H9 (cell line): ENCODE measurements around the gene HNRNPF. TPM values are rescaled to one million over a fixed set of nuclear protein-coding genes. Genes with fewer than 3 reads are reported as not detected.
A peak's percentile ranks its signal among the peaks of the same experiment; 100 is the strongest.

Experiments
- DNase-seq: peaks from one replicate; pipeline ENCODE4 v3.0.0-alpha.2; 2017
- H2AFZ ChIP-seq: one replicate; pipeline ENCODE4 v1.6.1; 2013; ENCODE audit warnings: mild to moderate bottlenecking, low read length, control low read depth, moderate library complexity
- H2AK5ac ChIP-seq: 2 replicates; pipeline ENCODE4 v1.6.1; 2013; ENCODE audit warnings: low read length, control low read depth, mixed read lengths; ENCODE audit not compliant: insufficient read length
- H2BK120ac ChIP-seq: one replicate; pipeline ENCODE4 v1.6.1; 2013; ENCODE audit warnings: low read depth, mild to moderate bottlenecking, low read length, control low read depth, inconsistent platforms; ENCODE audit not compliant: poor library complexity, severe bottlenecking
- H2BK12ac ChIP-seq: 2 replicates; pipeline ENCODE4 v1.6.1; 2013; ENCODE audit warnings: low read length, control low read depth, mixed read lengths, low read depth; ENCODE audit not compliant: insufficient read length
- H2BK15ac ChIP-seq: 2 replicates; pipeline ENCODE4 v1.6.1; 2013; ENCODE audit warnings: low read depth, low read length, control low read depth
- H2BK20ac ChIP-seq: one replicate; pipeline ENCODE4 v1.6.1; 2013; ENCODE audit warnings: low read depth, mild to moderate bottlenecking, low read length, control low read depth, inconsistent platforms; ENCODE audit not compliant: poor library complexity, severe bottlenecking
- H2BK5ac ChIP-seq: 2 replicates; pipeline ENCODE4 v1.6.1; 2013; ENCODE audit warnings: low read length, control low read depth, mixed read lengths; ENCODE audit not compliant: insufficient read length
- H3K14ac ChIP-seq: 2 replicates; pipeline ENCODE4 v1.6.1; 2013; ENCODE audit warnings: low read length, control low read depth; ENCODE audit not compliant: insufficient read depth
- H3K18ac ChIP-seq: 2 replicates; pipeline ENCODE4 v1.6.1; 2013; ENCODE audit warnings: low read depth, mild to moderate bottlenecking, mixed read lengths, low read length, control low read depth; ENCODE audit not compliant: insufficient read length
- H3K23ac ChIP-seq: 2 replicates; pipeline ENCODE4 v1.6.1; 2013; ENCODE audit warnings: low read length, control low read depth, mixed read lengths, low read depth; ENCODE audit not compliant: insufficient read length
- H3K23me2 ChIP-seq: 2 replicates; pipeline ENCODE4 v1.6.1; 2013; ENCODE audit warnings: low read depth, mild to moderate bottlenecking, mixed read lengths, low read length, control low read depth; ENCODE audit not compliant: insufficient read length, poor library complexity, severe bottlenecking
- H3K27ac ChIP-seq: 2 replicates; pipeline ENCODE4 v1.5.1; 2013; ENCODE audit warnings: low read length, control low read depth, mixed read lengths, low read depth; ENCODE audit not compliant: insufficient read length
- H3K27me3 ChIP-seq: 2 replicates; pipeline ENCODE4 v1.6.1; 2013; ENCODE audit warnings: low read length, control low read depth, inconsistent platforms; ENCODE audit not compliant: insufficient read depth
- H3K4ac ChIP-seq: 2 replicates; pipeline ENCODE4 v1.6.1; 2013; ENCODE audit warnings: low read depth, mild to moderate bottlenecking, control low read depth, inconsistent platforms, low read length, moderate library complexity
- H3K4me1 ChIP-seq: 2 replicates; pipeline ENCODE4 v1.6.1; 2013; ENCODE audit warnings: low read length, control low read depth, inconsistent platforms; ENCODE audit not compliant: insufficient read depth
- H3K4me2 ChIP-seq: 2 replicates; pipeline ENCODE4 v1.6.1; 2013; ENCODE audit warnings: low read length, control low read depth, mixed read lengths; ENCODE audit not compliant: insufficient read length, insufficient read depth
- H3K56ac ChIP-seq: 2 replicates; pipeline ENCODE4 v1.6.1; 2013; ENCODE audit warnings: low read depth, mild to moderate bottlenecking, mixed read lengths, low read length, control low read depth; ENCODE audit not compliant: insufficient read length
- H3K79me1 ChIP-seq: 2 replicates; pipeline ENCODE4 v1.6.1; 2013; ENCODE audit warnings: low read depth, mild to moderate bottlenecking, moderate library complexity, low read length, control low read depth, inconsistent platforms; ENCODE audit not compliant: insufficient read depth, poor library complexity, severe bottlenecking
- H3K79me2 ChIP-seq: 2 replicates; pipeline ENCODE4 v1.6.1; 2013; ENCODE audit warnings: low read length, control low read depth, inconsistent platforms; ENCODE audit not compliant: insufficient read depth
- H3K9ac ChIP-seq: 2 replicates; pipeline ENCODE4 v1.6.1; 2013; ENCODE audit warnings: low read length, control low read depth, mixed read lengths; ENCODE audit not compliant: insufficient read length; ENCODE audit errors: extremely low read depth
- H3K9me3 ChIP-seq: one replicate; pipeline ENCODE4 v1.6.1; 2013; ENCODE audit warnings: low read depth, low read length, inconsistent platforms; ENCODE audit not compliant: control insufficient read depth
- H3T11ph ChIP-seq: one replicate; pipeline ENCODE4 v1.6.1; 2013; ENCODE audit warnings: mild to moderate bottlenecking, low read length, control low read depth, inconsistent platforms
- H4K20me1 ChIP-seq: one replicate; pipeline ENCODE4 v1.6.1; 2013; ENCODE audit not compliant: control insufficient read depth, insufficient read length, insufficient read depth
- H4K5ac ChIP-seq: 2 replicates; pipeline ENCODE4 v1.6.1; 2013; ENCODE audit warnings: low read depth, mild to moderate bottlenecking, mixed read lengths, low read length, control low read depth; ENCODE audit not compliant: insufficient read length
- H4K8ac ChIP-seq: replicated peaks from 2 replicates; pipeline ENCODE4 v1.6.1; 2013; ENCODE audit warnings: low read length, control low read depth, mixed read lengths, low read depth; ENCODE audit not compliant: insufficient read length
- H4K91ac ChIP-seq: 2 replicates; pipeline ENCODE4 v1.6.1; 2013; ENCODE audit warnings: low read depth, mild to moderate bottlenecking, moderate library complexity, mixed read lengths, low read length, control low read depth; ENCODE audit not compliant: insufficient read length
- H3K27ac Mint-ChIP-seq, 3 experiments: 2 replicates in 2 of 3; 3 replicates in 1 of 3; pipeline ENCODE4 v1.8.0; 2020 to 2021; ENCODE audit warnings: mixed read lengths in 3 of 3, mild to moderate bottlenecking in 1 of 3, moderate library complexity in 1 of 3
- H3K27me3 Mint-ChIP-seq: 2 replicates; pipeline ENCODE4 v1.8.0; 2021; ENCODE audit warnings: low read depth, mild to moderate bottlenecking, moderate library complexity, mixed read lengths
- H3K36me3 Mint-ChIP-seq, 3 experiments: 2 replicates in 2 of 3; 3 replicates in 1 of 3; pipeline ENCODE4 v1.8.0; 2020 to 2021; ENCODE audit warnings: low read depth in 3 of 3, mixed read lengths in 3 of 3; ENCODE audit not compliant: insufficient read depth in 1 of 3
- H3K4me1 Mint-ChIP-seq, 2 experiments: 2 replicates each; pipeline ENCODE4 v1.8.0; 2020; ENCODE audit warnings: mixed read lengths in 2 of 2
- H3K4me3 Mint-ChIP-seq, 2 experiments: 2 replicates in 1 of 2; 3 replicates in 1 of 2; pipeline ENCODE4 v1.8.0; 2020 to 2021; ENCODE audit warnings: mild to moderate bottlenecking in 2 of 2, mixed read lengths in 2 of 2, moderate library complexity in 1 of 2
- H3K9me3 Mint-ChIP-seq, 2 experiments: 2 replicates in 1 of 2; 3 replicates in 1 of 2; pipeline ENCODE4 v1.8.0; 2020; ENCODE audit warnings: mild to moderate bottlenecking in 2 of 2, mixed read lengths in 2 of 2, moderate library complexity in 1 of 2
- WGBS: extraction: QIAGEN DNeasy Blood & Tissue Kit; methylation state at CpG from one replicate; pipeline ENCODE4 v1.1.7; 2013; ENCODE audit warnings: missing lambda C conversion rate, low lambda C conversion rate, mixed read lengths; ENCODE audit not compliant: insufficient read length; ENCODE audit errors: extremely low coverage; 5-methylcytosine and 5-hydroxymethylcytosine counted together
- total RNA-seq: library from RNA; stranded (reverse); gene quantifications from 2 replicates; pipeline ENCODE4 v1.2.1, GENCODE V29; 2021
- TF ChIP-seq, protein P1 (sequence below): fragments of 200-600 bp; sonication (generic); conservative IDR thresholded peaks from 3 replicates; pipeline ENCODE4 v1.8.0; 2021; ENCODE audit warnings: antibody characterized with exemption, mild to moderate bottlenecking

Gene HNRNPF
- total RNA-seq, 1 experiment from 2014 or later: 411 TPM

DNA sequence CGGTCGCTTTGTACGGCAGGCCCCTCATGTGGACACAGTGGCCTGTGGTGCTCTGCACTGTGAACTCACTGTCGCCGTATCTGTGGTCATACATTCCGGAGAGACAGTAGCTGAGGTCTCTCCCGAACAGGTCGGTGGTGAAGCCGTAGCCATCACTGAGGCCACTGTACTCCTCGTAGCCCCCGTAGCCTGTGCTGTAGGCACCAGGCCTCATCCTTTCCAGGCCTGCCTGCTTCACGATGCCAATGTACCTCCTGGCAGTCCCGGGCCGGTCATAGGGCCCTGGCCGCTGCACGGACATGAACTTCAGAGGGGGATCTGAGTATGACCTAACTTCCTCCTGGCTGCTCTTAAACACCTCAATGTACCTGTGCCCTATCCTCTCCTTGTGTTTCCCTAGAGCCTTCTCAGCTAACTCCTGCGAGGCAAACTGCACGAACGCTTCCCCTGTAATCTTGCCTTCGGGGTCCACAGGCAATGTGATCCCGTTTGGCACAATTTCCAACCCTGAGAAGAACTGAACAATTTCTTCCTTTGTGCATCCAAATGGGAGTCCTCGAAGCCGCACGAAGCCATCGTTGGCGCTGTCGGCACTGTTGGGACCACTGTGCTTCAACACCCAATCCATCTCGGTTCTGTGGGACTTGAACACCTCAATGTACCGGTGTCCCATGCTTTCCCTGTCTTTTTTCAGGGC lies 21.9 kb downstream of the HNRNPF start:
- Mint-ChIP-seq H3K27ac (peak overlapping the region in 2 of 3 experiments; percentile 26 to 50; a peak in 4 of 7 replicates), H3K36me3 (peaks cover 48 to 70% (median 63%) of the 10 kb centered on the region in 3 experiments), H3K4me3 (no peak overlapping the region), H3K4me1 (peaks cover 8 to 10% of the 10 kb centered on the region in 2 experiments), H3K9me3 (no peaks in the 10 kb centered on the region), H3K27me3 (peaks cover 2% of the 10 kb centered on the region; the same call in 1 of the 2 replicates)
- Histone ChIP-seq H3K14ac (no peak overlapping the region), H4K91ac (no peak overlapping the region), H3K23ac (no peak overlapping the region), H3K4ac (no peak overlapping the region), H4K20me1 (no peaks in the 10 kb centered on the region), H4K5ac (no peak overlapping the region), H3K4me2 (no peak overlapping the region), H3K9ac (no peak overlapping the region), H3K79me2 (peaks cover 4% of the 10 kb centered on the region; the same call in 1 of the 2 replicates), H3K27me3 (no peaks in the 10 kb centered on the region), H3K79me1 (no peaks in the 10 kb centered on the region), H2AK5ac (no peak overlapping the region), H2BK20ac (no peak overlapping the region), H3T11ph (no peak overlapping the region), H2BK120ac (no peak overlapping the region), H2BK15ac (no peak overlapping the region), H3K23me2 (no peaks in the 10 kb centered on the region), H3K27ac (no peak overlapping the region), H2AFZ (no peak overlapping the region), H3K9me3 (no peaks in the 10 kb centered on the region), H4K8ac (no peak overlapping the region), H2BK12ac (no peak overlapping the region), H2BK5ac (no peak overlapping the region), H3K56ac (no peak overlapping the region), H3K4me1 (no peaks in the 10 kb centered on the region), H3K18ac (no peak overlapping the region)
- DNase-seq: no peak
- WGBS: no CpG with 5 or more reads among the region's 29 CpGs
- TF ChIP-seq, protein P1, sequence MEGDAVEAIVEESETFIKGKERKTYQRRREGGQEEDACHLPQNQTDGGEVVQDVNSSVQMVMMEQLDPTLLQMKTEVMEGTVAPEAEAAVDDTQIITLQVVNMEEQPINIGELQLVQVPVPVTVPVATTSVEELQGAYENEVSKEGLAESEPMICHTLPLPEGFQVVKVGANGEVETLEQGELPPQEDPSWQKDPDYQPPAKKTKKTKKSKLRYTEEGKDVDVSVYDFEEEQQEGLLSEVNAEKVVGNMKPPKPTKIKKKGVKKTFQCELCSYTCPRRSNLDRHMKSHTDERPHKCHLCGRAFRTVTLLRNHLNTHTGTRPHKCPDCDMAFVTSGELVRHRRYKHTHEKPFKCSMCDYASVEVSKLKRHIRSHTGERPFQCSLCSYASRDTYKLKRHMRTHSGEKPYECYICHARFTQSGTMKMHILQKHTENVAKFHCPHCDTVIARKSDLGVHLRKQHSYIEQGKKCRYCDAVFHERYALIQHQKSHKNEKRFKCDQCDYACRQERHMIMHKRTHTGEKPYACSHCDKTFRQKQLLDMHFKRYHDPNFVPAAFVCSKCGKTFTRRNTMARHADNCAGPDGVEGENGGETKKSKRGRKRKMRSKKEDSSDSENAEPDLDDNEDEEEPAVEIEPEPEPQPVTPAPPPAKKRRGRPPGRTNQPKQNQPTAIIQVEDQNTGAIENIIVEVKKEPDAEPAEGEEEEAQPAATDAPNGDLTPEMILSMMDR: no peak
